Stimulated activated CD4-positive, alpha-beta T cell treated with anti-CD3 and anti-CD28 coated beads, Interleukin-1b, Interleukin-23, amount 100 ng/mL, for 24 hours (primary cell): ENCODE results near the gene LMOD1.
"Not testable (repeated sequence)": the region's sequence is repeated elsewhere in the genome, so short reads cannot be mapped to it uniquely, and the experiment has no call there.

Experiments
- DNase-seq, 4 experiments: peaks; one replicate each; pipeline ENCODE4 v3.0.0-alpha.2; 2020; ENCODE audit warnings: low read depth in 4 of 4, low spot score in 1 of 4

Gene LMOD1

DNA sequence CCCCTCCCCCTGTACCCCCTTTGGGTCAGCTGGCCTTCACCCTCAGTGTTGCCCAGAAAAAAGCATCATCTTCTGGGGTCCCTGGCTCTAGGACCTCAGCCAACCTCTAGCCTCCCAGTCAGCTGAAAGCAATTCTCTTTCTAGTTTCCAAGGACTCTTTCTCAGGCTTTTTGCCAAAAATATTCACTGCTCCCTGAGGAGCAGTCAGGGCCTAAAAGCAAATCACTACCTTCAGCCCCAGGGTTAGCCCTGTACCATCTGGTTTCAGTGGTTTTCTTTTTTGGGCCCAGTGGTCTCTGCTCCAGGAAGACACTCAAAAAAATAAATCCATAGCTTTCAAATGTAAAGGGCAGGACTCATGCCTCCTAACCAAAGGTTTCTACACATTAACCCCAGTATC, 3.1 kb upstream of the LMOD1 start:
- DNase-seq = no peak

DNA sequence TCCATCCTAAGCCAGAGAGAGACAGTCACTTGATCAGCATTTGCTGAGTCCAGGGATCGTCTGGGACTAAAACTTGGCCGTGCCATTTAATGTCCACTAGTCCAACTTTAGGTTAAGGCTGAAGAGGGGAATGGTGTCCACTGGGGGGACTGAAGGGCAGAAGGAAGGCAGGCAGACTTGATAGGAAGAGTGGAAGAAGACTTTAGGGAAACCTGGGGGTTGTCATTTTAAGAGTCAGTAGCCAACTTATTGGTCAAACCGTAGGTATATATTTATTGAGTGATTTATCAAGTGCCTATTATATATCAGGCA, 1.3 kb upstream of the LMOD1 start:
- no peak for DNase-seq

DNA sequence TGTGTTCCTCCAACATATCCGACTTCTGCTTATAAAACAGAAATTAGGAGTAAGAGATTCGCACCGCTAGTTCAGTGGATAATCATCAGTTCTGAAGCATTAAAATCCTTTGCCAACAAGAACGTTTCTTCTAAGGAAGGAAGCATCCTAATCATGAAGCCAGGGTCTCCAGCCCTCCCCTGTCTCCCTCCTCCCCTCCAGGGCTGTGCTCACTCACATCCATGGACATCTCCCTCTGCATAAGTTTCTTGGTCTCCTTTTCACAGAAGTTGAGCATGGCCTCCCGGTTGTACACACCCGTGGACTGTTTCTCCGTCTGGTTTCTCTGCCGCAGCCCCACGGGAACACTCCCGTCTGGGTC, 505 bp downstream of the LMOD1 start:
- DNase-seq = no peak

DNA sequence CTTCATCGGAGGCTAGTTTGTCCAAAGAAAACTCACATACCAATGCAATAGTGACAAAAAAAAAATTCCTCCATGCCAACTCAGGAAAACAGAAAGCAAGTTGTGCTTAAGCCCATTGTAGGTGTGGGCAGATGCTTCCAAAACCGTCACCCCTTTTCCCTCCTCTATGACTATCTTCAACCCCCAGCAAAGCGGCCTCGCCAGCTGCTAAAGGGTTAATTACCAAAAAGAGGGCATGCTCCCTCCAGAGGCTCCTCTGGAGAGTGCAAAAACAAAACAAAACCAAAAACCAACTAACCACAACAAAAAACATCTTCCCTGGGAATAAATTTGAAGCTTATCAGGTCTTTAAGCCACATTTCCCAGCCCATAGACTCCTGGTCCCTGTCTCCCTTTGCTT, 1.2 kb downstream of the LMOD1 start:
- DNase-seq = no peak

DNA sequence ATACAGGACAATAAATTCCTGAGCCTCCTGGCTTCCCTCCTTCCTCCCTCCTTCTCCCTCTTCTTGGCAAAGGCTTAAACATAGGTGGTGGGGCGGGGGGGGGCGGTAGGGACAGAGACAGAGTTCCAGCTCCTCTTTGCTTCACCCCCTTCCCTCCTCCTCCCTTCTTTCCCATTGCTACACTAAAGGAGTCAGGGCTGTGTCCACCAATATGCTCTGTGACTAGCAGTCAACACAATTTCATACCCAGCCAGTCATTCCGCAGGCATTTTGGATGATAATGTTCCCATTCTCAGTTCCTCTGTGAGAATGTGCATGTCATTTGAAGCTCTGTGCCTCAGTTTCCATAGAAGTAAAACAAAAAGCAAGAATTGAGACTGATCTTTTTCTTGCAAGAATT, 1.7 kb downstream of the LMOD1 start:
- no peak for DNase-seq

DNA sequence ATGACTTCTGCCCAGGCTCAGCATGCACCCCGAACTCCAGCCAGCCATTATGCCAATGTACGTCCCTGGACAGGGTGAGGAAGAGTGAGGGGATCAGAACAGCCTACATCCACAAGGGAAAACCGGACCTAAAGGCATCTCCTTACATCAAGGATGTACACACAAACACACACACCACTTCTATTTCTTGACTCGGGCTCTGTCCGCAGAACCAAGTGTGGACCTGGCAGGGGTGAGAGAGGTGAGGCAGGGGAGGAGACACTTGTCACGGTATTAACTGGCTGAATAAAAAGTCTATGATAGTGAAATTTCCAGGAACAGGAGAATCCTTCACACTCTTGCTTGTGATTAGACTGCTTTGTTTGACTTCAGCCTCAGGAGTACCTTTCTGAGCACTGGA, 2.3 kb downstream of the LMOD1 start:
- DNase-seq = no peak

DNA sequence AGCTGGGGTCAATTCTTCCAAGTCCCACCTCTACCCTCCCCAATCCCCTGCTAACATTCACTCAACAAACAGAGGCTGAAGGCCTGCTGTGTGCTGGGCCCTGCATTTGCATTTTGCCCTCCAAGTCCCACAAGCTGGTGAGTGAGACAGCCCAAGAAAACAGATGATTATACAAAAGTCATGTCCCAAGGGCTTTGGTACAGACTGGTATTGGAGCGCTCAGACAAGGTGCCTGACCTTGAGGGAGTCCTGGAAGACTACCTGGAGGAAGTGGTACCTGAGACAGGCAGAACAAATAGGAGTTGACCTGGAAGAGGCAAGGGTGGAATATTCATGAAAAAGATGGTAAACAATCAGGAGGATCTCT, 4.2 kb downstream of the LMOD1 start:
- DNase-seq = no peak

DNA sequence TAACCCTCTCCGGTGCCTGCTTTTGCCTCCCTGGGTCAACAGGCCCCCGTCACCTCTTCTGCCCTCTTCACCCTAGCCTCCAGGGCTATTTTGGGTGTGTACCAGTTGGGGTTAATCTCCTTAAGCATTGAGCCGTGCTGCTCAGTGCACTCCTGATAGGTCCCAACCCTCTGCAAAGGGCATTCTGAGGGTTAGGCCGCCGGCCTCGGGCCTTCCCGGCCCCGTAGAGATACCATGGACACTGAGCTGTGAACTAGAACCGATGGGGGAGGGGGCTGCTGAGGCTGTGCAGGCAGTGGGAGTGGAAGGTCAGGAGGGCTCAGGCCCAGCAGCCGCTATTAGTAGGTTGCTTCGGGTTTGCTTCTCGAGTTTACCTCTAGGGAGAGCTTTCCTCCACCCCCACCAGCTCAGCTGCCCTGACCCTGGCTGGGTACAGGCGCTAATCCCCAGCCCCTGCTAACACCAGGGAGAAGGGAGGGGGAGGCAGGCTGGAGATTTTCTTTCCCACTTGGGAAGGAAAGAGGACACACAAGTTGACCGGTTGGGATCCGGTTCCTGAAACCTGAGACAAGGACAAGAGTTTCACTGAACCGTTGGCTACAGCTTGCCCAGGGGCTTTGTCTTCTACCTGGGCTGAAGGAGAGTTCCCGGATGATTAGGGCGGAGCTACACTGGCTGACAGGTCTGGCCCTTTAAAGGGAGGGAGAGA, 4.8 kb downstream of the LMOD1 start:
- no peak for DNase-seq

DNA sequence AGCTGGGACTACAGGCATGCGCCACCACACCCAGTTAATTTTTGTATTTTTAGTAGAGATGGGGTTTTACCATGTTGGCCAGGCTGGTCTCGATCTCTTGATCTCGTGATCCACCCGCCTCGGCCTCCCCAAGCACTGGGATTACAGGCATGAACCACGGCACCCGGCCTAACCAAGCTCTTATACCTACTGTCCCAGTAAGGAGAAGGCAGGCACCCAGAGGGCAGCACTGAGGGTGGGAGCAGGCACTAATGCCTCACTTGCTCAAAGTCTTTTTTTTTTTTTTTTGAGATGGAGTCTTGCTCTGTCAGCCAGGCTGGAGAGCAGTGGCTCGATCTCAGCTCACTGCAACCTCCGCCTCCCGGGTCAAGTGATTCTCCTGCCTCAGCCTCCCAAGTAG, 6.0 kb downstream of the LMOD1 start:
- DNase-seq = not testable (repeated sequence)

DNA sequence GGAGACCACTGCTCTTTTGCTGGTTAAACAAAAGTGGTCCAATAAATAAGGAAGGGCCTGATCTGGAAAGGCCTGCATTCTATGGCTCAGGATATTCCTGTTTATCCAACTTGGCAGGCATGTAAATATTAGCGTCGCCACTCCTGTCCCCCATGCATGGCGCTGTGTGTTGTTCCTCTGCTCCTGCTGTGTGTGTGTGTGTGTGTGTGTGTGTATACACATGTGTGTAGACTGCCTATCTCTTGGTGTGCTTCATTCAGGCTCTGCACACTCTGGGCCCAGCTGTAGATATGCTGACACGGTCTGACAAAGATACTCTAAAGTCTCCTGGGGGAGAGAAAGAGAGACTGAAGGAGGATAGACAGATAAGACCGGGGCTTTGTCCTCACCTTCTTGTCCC, 6.8 kb downstream of the LMOD1 start:
- DNase-seq = no peak

DNA sequence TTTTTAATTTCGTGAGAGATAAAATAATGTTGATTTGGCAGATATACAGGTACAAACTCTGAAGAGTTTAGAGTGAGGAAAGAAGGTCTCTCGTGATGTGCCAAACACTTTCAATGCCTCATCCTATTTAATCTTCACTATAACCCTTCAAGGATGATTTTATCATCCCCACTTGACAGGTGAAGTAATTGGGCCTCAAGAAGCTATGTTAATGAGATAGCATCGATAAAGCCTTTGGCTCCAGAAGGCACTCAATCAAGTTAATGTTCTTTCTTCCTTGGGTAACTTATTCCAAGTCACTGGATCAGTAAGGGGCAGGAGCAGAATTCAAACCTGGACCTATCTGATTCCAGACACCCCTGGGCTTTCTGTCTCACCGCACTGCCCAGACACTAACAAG, 7.2 kb downstream of the LMOD1 start:
- DNase-seq = no peak

DNA sequence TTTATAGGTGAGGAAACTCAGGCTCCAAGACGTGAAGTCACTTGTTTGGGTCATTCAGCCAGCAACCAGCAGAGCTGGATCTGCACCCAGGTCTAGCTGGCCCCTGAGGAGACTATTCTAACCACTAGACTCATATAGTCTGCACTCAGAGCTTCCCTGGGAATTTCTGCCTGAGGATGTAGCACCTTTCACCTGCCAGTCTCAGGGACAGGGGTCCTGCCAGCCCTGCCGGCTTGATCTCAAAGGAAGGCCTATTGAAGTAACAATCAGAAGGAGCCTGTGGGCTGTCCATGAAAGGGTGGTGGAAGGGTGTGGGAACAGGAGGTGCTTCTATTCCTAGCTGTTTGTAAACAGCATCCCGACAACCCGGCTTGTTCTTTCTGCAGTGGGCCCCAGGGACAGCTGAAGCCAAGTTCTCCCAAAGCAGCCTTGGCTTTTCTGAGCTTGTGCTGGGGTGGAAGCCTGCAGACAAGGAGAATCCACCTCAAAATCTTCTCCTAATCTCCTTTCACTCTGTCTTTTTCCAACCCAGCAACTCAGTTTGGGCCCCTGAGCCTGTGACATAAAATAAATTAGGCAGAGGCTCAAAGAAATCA, 7.8 kb downstream of the LMOD1 start:
- no peak for DNase-seq

DNA sequence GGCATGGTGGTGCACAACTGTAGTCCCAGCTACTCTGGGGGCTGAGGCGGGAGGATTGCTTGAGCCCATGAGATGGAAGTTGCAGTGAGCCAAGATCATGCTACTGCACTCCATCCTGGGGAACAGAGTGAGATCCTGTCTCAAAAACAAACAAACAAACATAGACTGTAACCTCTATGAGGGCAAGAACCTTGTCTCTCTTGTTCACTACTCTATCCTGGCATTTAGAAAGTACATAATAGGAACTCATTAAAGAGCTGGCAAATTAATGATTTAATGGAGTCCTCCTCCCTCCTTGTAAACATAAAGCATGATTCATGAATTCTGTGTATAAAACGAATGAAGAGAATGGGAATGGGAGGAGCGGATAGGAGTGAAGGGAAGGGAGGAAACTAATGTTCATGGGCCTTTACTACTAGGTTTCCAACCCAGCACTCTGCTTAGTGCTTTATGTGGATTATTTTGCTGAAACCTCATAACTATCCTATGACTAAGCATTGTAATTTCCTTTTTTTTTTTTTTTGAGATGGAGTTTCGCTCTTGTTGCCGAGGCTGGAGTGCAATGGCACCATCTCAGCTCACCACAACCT, 8.6 kb downstream of the LMOD1 start:
- DNase-seq = no peak

DNA sequence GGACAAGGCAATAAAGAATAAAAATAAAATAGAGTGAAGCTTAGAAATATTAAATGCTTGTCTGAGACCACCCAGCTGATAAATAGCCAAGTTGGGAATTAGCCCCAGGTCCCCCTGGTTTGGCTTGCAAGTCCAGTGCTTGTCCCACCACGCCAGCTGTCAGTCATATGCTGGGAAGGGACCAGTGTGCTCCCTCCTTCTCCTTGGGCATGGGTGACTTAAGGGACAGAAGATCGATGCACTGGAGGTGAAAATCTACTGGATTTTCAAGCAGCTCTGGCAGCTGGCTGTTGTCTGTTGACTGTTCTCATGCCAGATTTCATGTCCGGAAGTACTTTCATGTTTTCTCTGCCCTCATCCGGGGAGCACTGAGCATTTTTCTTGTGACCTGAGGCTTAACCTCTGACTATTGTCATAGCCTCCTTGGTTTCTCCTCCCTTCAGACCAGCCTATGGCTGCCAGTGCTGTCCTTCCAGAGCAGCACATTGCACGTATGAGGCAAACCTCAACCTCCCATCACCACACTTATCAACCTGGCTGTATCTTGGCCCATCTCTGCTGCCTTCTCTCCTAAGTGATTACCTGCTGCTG, 12.4 kb downstream of the LMOD1 start:
- no peak for DNase-seq

DNA sequence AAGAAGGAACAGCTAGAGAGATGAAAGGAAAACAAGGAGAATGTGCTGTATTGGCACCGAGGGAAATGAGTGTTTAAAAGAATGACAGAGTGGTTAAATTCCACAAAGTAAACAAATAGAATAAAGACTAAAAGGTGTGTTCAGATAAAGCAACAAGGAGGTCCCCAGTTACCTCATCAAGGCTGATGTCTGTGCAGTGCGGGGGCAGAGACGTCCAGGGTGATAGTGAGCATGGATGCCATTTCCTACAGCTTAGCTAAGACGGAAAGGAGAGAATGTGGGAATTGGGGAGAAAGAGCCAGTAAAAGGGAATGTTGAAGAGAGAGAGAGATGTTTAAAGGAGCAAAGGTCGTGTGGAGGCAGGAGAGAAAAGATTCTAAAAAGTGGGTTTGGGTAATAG, 15.5 kb downstream of the LMOD1 start:
- no peak for DNase-seq

DNA sequence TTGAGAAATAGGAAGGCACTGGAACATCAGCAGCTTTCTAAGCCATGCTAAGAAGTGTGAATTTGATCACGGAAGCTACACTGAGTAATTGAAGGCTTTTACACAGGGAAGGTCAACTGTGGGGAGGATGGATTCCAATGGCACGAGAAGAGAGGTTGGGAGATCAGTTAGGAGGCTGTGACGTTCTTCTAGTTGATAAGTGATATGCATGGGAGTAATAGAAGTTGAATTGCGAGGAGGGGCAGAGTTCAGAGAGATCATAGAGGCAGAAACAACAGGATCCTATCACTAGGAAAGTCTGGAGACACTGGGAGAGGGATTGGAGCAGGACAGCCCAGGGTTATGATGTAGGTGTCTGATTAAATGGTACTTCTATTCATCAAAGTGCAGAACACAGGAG, 16.2 kb downstream of the LMOD1 start:
- DNase-seq = no peak

DNA sequence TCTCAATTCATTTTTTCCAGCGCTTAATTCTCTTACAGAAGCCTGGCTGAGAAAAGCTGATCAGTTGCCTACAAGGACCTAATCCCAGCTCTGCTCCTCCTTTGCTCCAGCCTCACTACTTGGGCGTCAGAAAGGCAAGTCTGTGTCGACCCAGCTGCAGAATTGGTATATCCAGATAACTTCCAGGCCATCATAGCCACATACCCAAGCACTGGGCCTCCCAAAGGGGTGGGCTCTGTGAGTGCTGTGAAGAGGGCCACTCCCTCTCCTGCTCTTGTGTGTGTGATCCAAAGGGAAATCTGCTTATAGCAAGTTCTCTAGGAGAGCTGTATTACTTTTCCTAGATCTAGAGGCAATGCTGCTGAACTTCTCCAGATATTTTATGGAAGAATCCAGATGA, 18.1 kb downstream of the LMOD1 start:
- DNase-seq = no peak

DNA sequence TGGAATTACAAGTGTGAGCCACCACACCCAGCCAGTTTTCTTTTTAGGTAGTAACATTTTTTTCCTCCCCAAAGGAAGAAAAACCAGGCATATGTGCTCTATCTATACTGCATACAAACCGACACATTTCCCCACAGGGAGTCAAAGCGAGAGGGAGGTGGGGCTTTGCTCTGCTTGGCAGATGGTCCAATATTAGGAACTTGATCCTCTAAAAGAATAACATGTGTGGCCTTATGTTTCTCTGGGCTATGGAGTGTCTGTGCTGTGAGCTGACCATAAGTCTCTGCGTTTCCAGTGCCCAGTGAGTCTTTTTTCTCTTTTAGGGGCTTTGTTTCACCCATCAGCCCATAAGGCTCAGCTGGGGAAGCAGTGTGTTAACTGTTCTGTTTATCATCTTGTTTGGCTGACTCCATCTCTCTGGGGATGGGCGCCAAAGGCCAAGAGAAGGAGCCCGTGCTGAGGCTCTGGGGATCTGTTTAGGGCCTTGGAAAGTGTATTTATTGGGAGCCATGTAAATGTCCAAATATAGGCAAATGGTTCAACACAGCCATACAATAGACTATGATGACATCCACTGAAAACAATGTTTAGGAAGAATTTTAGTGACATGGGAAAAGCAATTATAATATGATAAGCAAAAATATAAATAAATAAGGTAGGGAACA, 20.2 kb downstream of the LMOD1 start:
- no peak for DNase-seq

DNA sequence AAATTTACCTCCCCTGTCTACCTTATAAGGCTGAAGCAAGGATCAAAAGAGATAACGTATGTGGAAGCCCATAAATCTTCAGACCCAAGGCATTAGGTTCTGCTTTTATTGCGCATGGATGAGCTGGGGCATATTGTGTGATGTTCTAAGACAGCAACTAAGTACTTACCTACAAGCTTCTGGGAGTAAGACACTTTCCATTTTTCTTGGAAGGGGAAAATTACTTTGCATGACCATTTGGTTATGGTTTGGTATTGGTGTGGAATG, 21.1 kb downstream of the LMOD1 start:
- no peak for DNase-seq

DNA sequence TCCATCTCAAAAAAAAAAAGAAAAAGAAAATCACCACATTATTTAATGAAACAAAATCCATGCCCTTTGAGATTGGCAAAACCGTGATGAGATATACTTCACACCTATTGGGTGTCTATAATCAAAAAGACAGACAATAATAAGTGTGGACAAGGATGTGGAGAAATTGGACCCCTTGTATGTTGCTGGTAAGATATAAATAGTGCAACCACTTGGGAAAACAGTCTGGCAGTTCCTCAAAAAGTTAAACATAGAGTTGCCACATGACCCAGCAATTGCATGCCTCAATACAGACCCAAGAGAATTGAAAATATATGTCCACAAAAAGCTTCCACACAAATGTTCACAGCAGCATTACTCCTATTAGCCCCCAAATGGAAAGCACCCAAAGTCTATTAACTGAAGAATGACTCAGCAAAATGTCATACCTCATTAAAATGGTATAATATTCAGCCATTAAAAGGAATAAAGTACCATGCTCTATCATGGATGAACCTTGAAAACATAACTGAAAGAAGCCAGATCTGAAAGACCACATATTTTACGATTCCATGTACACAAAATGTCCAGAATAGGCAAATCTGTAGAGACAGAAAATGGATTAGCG, 24.3 kb downstream of the LMOD1 start:
- no peak for DNase-seq

DNA sequence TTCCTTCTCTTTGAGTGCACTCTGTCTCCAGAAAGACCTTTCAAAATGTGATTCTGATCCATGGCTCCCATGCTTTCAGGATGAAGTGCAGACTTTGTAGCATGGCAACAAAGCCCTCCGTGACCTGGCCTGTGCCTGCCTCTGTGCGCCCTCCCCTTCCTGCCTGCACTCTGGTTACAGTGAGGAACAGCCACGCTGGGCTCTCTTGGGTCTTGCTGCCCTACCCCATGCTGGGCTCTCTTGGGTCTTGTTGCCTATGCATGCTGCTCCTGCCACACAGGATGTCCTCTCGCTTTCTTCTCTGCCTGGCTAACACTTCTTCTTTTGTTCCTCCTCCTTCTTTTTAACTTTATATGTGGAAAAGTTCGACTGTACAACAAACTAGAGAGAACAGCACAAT, 28.0 kb downstream of the LMOD1 start:
- no peak for DNase-seq

DNA sequence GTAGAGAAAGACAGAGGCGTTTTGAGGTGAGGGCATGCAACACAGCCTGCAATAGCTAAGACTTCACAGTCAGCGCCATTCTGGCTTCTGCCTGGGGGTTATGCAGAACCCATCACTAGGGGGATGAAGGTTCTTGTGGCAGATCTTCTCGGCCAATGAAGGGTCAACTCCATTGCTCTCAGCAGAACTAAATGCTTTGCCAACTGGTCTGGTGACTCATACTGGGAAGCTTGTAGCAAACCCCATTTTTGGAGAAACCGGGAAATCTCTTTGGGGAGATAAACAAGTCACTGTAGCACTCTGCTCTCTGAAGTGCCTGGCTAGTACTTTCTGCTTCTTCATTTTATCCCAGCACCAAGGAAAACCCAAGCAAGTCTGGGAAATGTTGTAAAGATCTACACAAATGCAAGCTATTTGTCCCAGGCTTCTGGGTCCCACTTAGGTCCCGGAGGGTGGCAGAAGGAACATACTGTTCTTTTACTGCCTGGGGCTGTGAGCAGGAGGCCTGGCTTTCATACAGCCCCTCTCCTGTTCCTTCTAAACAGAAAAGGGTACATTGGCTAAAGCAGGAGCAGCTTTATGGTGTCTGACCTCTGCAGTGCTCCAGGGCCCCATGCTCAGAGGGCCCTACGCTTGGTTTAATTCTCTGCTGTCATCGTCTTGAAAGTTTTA, 28.9 kb downstream of the LMOD1 start:
- DNase-seq = no peak
